Mesenchymal stem cell (in vitro differentiated cells and primary cell): ENCODE measurements around the gene CARD18.

Source experiments
- DNase-seq: peaks from one replicate; pipeline ENCODE4 v3.0.0-alpha.2; 2013
- H2AFZ ChIP-seq: one replicate; pipeline ENCODE4 v1.6.1; 2013; ENCODE audit warnings: low read depth, mild to moderate bottlenecking, control low read depth, inconsistent platforms, low read length, moderate library complexity
- H2AK5ac ChIP-seq: 2 replicates; pipeline ENCODE4 v1.6.1; 2013; ENCODE audit warnings: low read length, moderate library complexity, mild to moderate bottlenecking, inconsistent platforms; ENCODE audit not compliant: severe bottlenecking
- H2BK120ac ChIP-seq: one replicate; pipeline ENCODE4 v1.6.1; 2013; ENCODE audit warnings: low read depth, mild to moderate bottlenecking, inconsistent platforms, low read length, moderate library complexity
- H2BK12ac ChIP-seq, 2 experiments: one replicate each; pipeline ENCODE4 v1.6.1; 2013; ENCODE audit warnings: inconsistent platforms in 2 of 2, low read length in 2 of 2, mild to moderate bottlenecking in 2 of 2, moderate library complexity in 2 of 2, control low read depth in 1 of 2
- H2BK15ac ChIP-seq: one replicate; pipeline ENCODE4 v1.6.1; 2013; ENCODE audit warnings: mild to moderate bottlenecking, low read depth, inconsistent platforms; ENCODE audit not compliant: poor library complexity, severe bottlenecking
- H2BK5ac ChIP-seq: 2 replicates; pipeline ENCODE4 v1.6.1; 2013; ENCODE audit warnings: low read depth, mild to moderate bottlenecking, low read length, control low read depth, inconsistent platforms; ENCODE audit not compliant: poor library complexity, severe bottlenecking
- H3K14ac ChIP-seq, 2 experiments: one replicate each; pipeline ENCODE4 v1.6.1; 2013; ENCODE audit warnings: inconsistent platforms in 2 of 2, low read length in 2 of 2, control low read depth in 1 of 2, mild to moderate bottlenecking in 1 of 2, moderate library complexity in 1 of 2
- H3K18ac ChIP-seq, 2 experiments: one replicate each; pipeline ENCODE4 v1.6.1; 2013; ENCODE audit warnings: inconsistent platforms in 2 of 2, low read length in 2 of 2, control low read depth in 1 of 2, low read depth in 1 of 2, mild to moderate bottlenecking in 1 of 2
- H3K23ac ChIP-seq, 2 experiments: one replicate each; pipeline ENCODE4 v1.6.1; 2013; ENCODE audit warnings: inconsistent platforms in 2 of 2, low read length in 2 of 2, mild to moderate bottlenecking in 2 of 2, moderate library complexity in 2 of 2, control low read depth in 1 of 2
- H3K27ac ChIP-seq: 2 replicates; pipeline ENCODE4 v1.5.1; 2013; ENCODE audit warnings: mild to moderate bottlenecking, moderate library complexity, low read length, control low read depth, inconsistent platforms; ENCODE audit not compliant: poor library complexity, severe bottlenecking
- H3K27me3 ChIP-seq, 2 experiments: 2 replicates each; pipeline versions ENCODE4 v1.6.1 to v1.7.0; 2013; ENCODE audit warnings: low read length in 2 of 2, mild to moderate bottlenecking in 2 of 2, moderate library complexity in 2 of 2, control low read depth in 1 of 2, inconsistent platforms in 1 of 2; ENCODE audit not compliant: control insufficient read depth in 1 of 2, insufficient read depth in 1 of 2
- H3K36me3 ChIP-seq, 2 experiments: 2 replicates each; pipeline versions ENCODE4 v1.6.1 to v1.7.0; 2013; ENCODE audit warnings: low read length in 2 of 2, control low read depth in 1 of 2, inconsistent platforms in 1 of 2, low read depth in 1 of 2, mild to moderate bottlenecking in 1 of 2; ENCODE audit not compliant: insufficient read depth in 2 of 2, control insufficient read depth in 1 of 2
- H3K4ac ChIP-seq, 2 experiments: one replicate each; pipeline ENCODE4 v1.6.1; 2013; ENCODE audit warnings: inconsistent platforms in 2 of 2, low read length in 2 of 2, mild to moderate bottlenecking in 2 of 2, moderate library complexity in 2 of 2, control low read depth in 1 of 2, low read depth in 1 of 2
- H3K4me1 ChIP-seq: 2 replicates; pipeline ENCODE4 v1.6.1; 2013; ENCODE audit warnings: low read depth, low read length, control low read depth; ENCODE audit not compliant: control insufficient read depth, insufficient read depth
- H3K4me2 ChIP-seq: 2 replicates; pipeline ENCODE4 v1.6.1; 2013; ENCODE audit warnings: low read length, mild to moderate bottlenecking, inconsistent platforms; ENCODE audit not compliant: poor library complexity, severe bottlenecking
- H3K4me3 ChIP-seq, 2 experiments: 2 replicates each; pipeline versions ENCODE4 v1.5.1 to v1.7.0; 2013; ENCODE audit warnings: low read length in 2 of 2, mild to moderate bottlenecking in 2 of 2, control low read depth in 1 of 2, low read depth in 1 of 2; ENCODE audit not compliant: insufficient read depth in 1 of 2
- H3K79me1 ChIP-seq: replicated peaks from 2 replicates; pipeline ENCODE4 v1.6.1; 2013; ENCODE audit warnings: mild to moderate bottlenecking, control low read depth, low read length, inconsistent platforms; ENCODE audit not compliant: poor library complexity, severe bottlenecking
- H3K9ac ChIP-seq: 2 replicates; pipeline ENCODE4 v1.7.0; 2013; ENCODE audit warnings: mild to moderate bottlenecking, low read length, moderate library complexity
- H3K9me3 ChIP-seq: 2 replicates; pipeline ENCODE4 v1.7.0; 2013; ENCODE audit warnings: mild to moderate bottlenecking, low read length; ENCODE audit not compliant: control insufficient read depth
- H4K8ac ChIP-seq: one replicate; pipeline ENCODE4 v1.6.1; 2013; ENCODE audit warnings: inconsistent platforms, mild to moderate bottlenecking, low read length, moderate library complexity
- H4K91ac ChIP-seq: one replicate; pipeline ENCODE4 v1.6.1; 2013; ENCODE audit warnings: mild to moderate bottlenecking, low read length, inconsistent platforms
- WGBS: methylation state at CpG from one replicate; pipeline ENCODE4 v1.1.7; 2013; ENCODE audit warnings: mixed read lengths; 5-methylcytosine and 5-hydroxymethylcytosine counted together

Gene CARD18

DNA sequence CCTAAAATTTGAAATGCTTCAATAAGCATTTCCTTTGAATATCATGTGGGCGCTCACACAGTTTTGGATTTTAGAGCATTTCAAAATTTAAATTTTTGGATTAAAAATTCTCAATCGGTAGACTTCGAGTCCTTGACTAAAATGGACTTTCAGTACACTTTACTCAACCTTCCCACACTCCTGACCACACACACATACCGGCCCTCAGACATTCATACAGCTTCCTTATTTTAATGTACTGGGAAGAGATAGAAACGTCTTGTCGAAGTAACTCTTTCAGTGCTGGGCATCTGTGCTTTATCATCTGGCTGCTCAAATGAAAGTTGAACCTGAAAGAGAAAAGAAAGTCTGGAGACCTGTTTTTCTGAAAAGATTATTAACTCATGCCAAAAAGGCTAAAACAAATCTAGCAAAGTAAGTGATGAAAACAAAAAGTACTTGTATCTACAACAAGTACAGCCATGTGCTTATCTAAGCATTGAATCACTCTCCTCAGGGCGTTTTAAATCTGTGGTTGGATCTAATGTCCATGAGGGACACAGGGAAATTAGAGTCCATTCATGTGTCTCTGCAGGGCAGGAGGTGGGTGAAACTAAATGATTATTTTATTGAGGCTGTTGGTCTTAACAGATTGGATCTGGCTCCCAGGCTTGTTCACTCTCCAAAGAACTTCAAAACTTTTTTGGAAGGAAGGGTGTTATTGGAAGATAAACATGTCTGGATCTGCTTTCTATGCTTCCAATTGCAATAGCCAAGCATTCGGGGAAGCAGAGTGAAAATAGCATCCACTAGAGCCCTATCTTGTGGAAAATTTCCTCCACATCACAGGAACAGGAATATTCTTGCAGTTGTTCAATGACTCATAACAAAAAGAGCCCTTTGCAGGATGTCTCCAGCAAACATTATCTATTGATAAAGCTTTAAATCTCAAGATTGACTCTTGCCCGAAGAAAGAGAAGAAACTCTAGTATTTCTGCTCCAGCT is 47.0 kb downstream of the CARD18 start:
- Histone ChIP-seq H3K9ac (peak overlapping the region; percentile 7), H3K23ac (no peak overlapping the region), H2BK5ac (no peak overlapping the region), H4K91ac (no peak overlapping the region), H3K18ac (no peak overlapping the region), H3K36me3 (no peaks in the 10 kb centered on the region), H3K4me3 (no peak overlapping the region), H3K27me3 (no peaks in the 10 kb centered on the region), H3K4ac (no peak overlapping the region), H3K27ac (no peak overlapping the region), H3K79me1 (no peaks in the 10 kb centered on the region), H3K14ac (no peak overlapping the region), H3K4me2 (no peak overlapping the region), H2BK120ac (no peak overlapping the region), H2AK5ac (no peak overlapping the region), H3K9me3 (no peaks in the 10 kb centered on the region), H2BK12ac (no peak overlapping the region), H4K8ac (no peak overlapping the region), H2BK15ac (no peak overlapping the region), H2AFZ (no peak overlapping the region), H3K4me1 (no peaks in the 10 kb centered on the region)
- 76% methylated on average over 7 of the region's 9 CpGs for WGBS
- peak; percentile 37 for DNase-seq
